GM12874 (cell line): ENCODE data around the gene GC.

Experiments
- CTCF ChIP-seq: IDR thresholded peaks from 2 replicates; pipeline ENCODE4 v1.5.1; 2011; ENCODE audit warnings: low read depth, mild to moderate bottlenecking, control low read depth, low read length, moderate library complexity; ENCODE audit not compliant: insufficient read depth

The GC gene

GRCh38 chr4:71692198-71692597 is 91.7 kb downstream of the GC start:
- TF ChIP-seq CTCF, result no peak
